GM19239 (cell line): ENCODE data around the gene PADI4.

ENCODE experiments used
- DNase-seq: peaks from one replicate; pipeline ENCODE4 v3.0.0; 2011; ENCODE audit warnings: low spot score; ENCODE audit not compliant: insufficient read length
- FAIRE-seq: peaks from 2 replicates; lab custom pipeline; 2011; peaks lifted over from hg19 to GRCh38; lab: Jason Lieb, UNC

PADI4 gene

GRCh38 chr1:17346046-17346789, 38.2 kb downstream of the PADI4 start:
- FAIRE-seq (no peak), DNase-seq (no peak)

- DNase-seq (no peak), FAIRE-seq (no peak)
Observed at GRCh38 chr1:17347769-17348592, 40.0 kb downstream of the PADI4 start.

GRCh38 chr1:17348593-17349234, 40.7 kb downstream of the PADI4 start:
- FAIRE-seq (no peak), DNase-seq (peak; percentile 23)

GRCh38 chr1:17350083-17350482, 42.1 kb downstream of the PADI4 start:
- FAIRE-seq (no peak), DNase-seq (no peak)

DNA sequence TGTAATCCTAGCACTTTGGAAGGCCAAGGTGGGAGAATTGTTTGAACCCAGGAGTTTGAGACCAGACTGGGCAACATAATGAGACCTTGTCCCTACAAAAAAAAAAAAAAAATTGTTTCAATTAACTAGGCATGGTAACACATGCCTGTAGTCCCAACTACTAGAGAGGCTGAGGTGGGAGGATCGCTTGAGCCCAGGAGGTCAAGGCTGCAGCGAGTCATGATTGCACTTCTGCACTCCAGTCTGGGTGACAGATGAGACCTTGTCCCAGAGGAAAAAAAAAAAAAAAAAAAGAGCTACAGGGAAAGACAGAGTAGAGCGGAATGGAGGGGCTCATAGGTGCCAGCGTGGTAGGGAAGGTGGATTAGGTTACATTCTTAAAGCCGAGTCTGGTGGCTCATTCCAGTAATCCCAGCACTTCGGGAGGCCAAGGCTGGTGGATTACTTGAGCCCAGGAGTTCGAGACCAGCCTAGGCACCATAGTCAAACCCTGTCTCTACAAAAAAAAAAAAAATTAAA, 43.0 kb downstream of the PADI4 start:
- DNase-seq (no peak), FAIRE-seq (no peak)

GRCh38 chr1:17351598-17352324, 43.8 kb downstream of the PADI4 start:
- no peak for DNase-seq
- FAIRE-seq = no peak

DNA sequence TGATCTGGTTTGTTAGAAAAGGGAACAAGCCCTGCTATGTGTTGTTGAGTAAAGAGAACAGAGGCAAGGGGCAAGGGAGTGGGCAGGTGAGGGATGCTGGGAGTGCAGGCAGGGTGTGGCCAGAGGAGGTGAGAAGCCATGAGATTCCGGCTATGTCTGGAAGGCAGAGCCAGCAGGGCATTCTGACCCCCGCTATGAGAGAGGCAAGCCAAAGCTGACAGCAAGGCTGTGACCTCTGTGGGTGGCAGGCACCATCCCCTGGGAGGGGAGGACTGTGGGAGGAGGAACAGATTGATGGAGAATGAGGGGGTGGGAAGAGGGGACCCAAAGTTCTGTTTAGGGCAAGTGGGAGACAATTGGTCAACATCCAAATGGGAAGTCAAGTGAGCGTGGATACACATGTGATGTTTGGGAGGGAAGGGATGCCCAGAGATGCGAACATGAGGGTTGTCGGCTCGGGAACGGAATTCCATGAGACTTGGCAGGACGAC, 44.5 kb downstream of the PADI4 start:
- no peak for FAIRE-seq
- DNase-seq = no peak

GRCh38 chr1:17355898-17356297, 47.9 kb downstream of the PADI4 start:
- FAIRE-seq = no peak
- no peak for DNase-seq

DNA sequence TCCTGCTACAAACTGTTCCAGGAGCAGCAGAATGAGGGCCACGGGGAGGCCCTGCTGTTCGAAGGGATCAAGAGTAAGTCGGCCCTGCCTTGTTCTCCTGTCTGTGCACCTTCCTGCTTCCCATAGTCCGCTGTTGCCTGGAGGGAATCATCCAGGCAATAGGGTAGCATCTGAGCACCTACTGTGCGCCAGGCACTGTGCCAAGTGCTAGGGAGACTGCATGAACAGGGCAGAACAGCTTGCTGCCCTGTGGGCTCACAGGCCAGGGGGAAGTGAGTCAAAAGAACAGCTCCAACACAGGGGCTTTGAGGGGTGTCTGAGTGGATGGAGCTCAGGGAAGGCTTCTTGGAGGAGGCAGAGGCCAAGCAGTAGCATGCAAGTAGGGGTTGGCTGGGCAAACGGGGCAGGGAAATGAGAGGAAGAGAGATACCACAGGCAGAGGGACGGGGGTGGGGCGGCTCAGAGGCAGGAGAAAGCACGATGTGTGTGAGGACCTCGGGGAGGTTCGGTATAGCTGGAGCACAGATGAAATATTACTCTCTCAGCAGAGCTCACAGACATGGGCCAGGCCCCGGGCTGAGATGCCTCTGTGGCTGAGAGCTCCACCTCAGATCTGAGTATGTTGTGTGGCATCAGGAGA, 48.5 kb downstream of the PADI4 start:
- no peak for DNase-seq
- no peak for FAIRE-seq

DNA sequence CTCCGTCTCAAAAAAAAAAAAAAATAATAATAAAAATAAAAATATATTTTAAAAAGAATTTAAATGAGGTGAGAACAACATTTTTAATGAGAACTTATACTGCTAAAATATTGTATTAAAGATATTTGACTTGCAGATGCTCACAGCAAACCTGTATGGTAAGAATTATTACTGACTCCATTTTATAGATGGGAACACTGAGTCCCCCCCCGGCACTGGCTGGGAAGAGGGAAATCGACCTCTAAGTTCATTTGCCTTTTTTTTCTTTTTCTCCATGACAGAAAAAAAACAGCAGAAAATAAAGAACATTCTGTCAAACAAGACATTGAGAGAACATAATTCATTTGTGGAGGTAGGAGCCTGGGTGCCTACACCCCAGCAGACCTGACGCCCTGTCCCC, 50.6 kb downstream of the PADI4 start:
- FAIRE-seq (no peak), DNase-seq (no peak)

DNA sequence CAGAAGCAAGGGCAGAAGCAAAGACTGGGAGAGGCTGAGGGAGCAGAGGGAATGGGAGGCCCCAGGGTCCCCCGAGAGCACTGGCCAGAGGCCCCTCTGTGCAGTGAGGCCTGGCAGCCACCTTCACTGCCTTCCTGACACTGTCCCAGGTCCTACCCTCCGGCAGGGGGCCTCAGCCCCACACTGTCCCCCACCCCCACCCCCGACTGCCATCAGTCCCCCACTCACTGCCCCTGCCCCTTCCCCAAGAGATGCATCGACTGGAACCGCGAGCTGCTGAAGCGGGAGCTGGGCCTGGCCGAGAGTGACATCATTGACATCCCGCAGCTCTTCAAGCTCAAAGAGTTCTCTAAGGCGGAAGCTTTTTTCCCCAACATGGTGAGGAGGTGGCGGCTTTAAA, 51.0 kb downstream of the PADI4 start:
- no peak for DNase-seq

DNA sequence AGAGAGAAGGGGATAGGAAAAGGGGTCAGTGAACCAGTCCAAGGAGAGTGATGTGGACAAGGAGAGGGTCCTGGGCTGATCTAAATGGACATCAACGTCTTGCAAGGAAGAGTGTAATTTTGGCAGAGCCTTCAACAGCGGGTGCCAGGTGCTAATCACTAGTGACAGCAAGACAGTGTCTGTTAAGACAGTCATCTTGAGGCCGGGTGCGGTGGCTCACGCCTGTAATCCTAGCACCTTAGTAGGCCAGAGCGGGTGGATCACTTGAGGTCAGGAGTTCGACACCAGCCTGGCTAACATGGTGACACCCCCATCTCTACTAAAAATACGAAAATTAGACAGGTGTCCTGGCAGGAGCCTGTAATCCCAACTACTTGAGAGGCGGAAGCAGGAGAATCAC, 51.8 kb downstream of the PADI4 start:
- FAIRE-seq (no peak), DNase-seq (no peak)

More for the DNA sequence above, 51.0 kb downstream of the PADI4 start:
- FAIRE-seq = no peak

DNA sequence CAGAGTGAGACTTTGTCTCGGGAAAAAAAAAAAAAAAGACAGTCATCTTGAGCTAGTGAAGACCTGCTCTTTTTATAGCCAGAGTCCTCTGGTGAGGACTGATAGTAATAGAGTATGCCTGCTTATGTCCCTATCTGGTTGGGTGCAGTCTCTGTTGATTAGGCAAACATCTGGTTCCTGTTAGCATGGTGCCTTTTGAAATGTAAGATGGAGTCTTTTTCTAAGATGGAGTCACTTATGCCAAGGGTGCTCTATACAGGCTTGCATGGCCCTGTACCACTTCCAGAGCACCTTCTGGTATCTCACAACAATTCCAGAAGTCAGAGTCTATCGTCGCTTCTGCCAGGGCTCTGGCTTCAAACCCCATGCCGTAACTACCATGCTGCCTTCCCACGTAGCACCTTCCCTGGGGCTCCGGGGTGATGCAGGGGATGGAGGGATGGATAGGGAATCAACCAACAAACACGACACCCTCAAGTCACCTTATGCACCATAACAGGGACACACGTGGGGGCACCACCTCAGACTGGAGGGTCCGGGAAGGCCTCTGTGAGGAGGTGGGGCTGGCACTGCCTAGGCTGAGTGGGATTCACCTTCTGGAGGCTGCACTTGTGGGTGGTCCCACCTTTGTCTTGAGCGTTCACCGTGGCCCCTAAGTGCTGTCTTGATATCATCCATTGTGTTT, 52.4 kb downstream of the PADI4 start:
- FAIRE-seq (no peak), DNase-seq (no peak)

GRCh38 chr1:17361687-17362086, 53.7 kb downstream of the PADI4 start:
- DNase-seq (no peak), FAIRE-seq (no peak)

- DNase-seq (no peak), FAIRE-seq (no peak)
Observed at GRCh38 chr1:17363351-17363750, 55.4 kb downstream of the PADI4 start.

- no peak for FAIRE-seq
- DNase-seq = no peak
Observed at GRCh38 chr1:17363771-17364170, 55.8 kb downstream of the PADI4 start.

GRCh38 chr1:17365293-17365692, 57.3 kb downstream of the PADI4 start:
- no peak for FAIRE-seq
- no peak for DNase-seq

DNA sequence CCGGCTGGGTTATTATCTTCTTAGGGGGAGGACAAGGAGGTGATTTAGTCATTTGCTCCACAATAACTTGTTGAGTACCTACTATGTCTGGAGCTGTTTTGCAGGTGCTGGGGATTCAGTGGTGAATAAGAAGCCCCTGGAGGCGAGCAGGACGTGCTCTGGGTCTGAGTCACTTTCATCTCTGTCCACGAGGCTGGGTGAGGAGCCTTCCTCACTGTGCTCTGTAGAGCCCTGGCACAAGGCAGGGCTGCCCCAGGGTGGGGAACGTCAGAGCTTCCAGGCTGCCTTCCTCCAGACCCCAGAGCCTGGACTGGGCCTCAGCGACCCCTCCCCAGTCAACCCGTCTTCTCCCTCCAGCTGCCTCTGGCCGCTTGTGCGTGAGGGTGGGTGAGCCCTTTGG, 61.5 kb downstream of the PADI4 start:
- DNase-seq (no peak), FAIRE-seq (no peak)

- no peak for DNase-seq
- FAIRE-seq = no peak
Observed at GRCh38 chr1:17370618-17371017, 62.6 kb downstream of the PADI4 start.
